Measurements from ENCODE around the gene WFS1.

The WFS1 gene

GRCh38 chr4:6316461-6317003 is 46.9 kb downstream of the WFS1 start:
- no peak for DNase-seq (ENCODE audit: extremely low read depth, low read depth)
- TF ChIP-seq, protein P1, sequence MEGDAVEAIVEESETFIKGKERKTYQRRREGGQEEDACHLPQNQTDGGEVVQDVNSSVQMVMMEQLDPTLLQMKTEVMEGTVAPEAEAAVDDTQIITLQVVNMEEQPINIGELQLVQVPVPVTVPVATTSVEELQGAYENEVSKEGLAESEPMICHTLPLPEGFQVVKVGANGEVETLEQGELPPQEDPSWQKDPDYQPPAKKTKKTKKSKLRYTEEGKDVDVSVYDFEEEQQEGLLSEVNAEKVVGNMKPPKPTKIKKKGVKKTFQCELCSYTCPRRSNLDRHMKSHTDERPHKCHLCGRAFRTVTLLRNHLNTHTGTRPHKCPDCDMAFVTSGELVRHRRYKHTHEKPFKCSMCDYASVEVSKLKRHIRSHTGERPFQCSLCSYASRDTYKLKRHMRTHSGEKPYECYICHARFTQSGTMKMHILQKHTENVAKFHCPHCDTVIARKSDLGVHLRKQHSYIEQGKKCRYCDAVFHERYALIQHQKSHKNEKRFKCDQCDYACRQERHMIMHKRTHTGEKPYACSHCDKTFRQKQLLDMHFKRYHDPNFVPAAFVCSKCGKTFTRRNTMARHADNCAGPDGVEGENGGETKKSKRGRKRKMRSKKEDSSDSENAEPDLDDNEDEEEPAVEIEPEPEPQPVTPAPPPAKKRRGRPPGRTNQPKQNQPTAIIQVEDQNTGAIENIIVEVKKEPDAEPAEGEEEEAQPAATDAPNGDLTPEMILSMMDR (IDR thresholded peaks at IDR 0.05; ENCODE audit: low read depth, low read length, missing control alignments) = no peak
- H3K4me3 ChIP-seq (replicated peaks; ENCODE audit: low read depth, low read length) = no peak overlapping the region

- DNase-seq (ENCODE audit: extremely low read depth, low read depth) = no peak
- H3K4me3 ChIP-seq (replicated peaks; ENCODE audit: low read depth, low read length) = no peak overlapping the region
- TF ChIP-seq, protein P1 (IDR thresholded peaks at IDR 0.05; ENCODE audit: low read depth, low read length, missing control alignments) = no peak
These were observed 48.6 kb downstream of the WFS1 start for GRCh38 chr4:6318206-6318605.

GRCh38 chr4:6319530-6320150 is 50.0 kb downstream of the WFS1 start:
- no peak overlapping the region for H3K4me3 ChIP-seq (replicated peaks; ENCODE audit: low read depth, low read length)
- TF ChIP-seq, protein P1 (IDR thresholded peaks at IDR 0.05; ENCODE audit: low read depth, low read length, missing control alignments) = no peak
- no peak for DNase-seq (ENCODE audit: extremely low read depth, low read depth)

GRCh38 chr4:6320663-6321062 is 51.0 kb downstream of the WFS1 start:
- H3K4me3 ChIP-seq (replicated peaks; ENCODE audit: low read depth, low read length) = no peak overlapping the region
- TF ChIP-seq, protein P1 (IDR thresholded peaks at IDR 0.05; ENCODE audit: low read depth, low read length, missing control alignments) = no peak
- no peak for DNase-seq (ENCODE audit: extremely low read depth, low read depth)

GRCh38 chr4:6321361-6321760 is 51.7 kb downstream of the WFS1 start:
- DNase-seq (ENCODE audit: extremely low read depth, low read depth) = no peak
- H3K4me3 ChIP-seq (replicated peaks; ENCODE audit: low read depth, low read length) = no peak overlapping the region
- TF ChIP-seq, protein P1 (IDR thresholded peaks at IDR 0.05; ENCODE audit: low read depth, low read length, missing control alignments) = no peak

GRCh38 chr4:6322067-6322760 is 52.6 kb downstream of the WFS1 start:
- no peak for DNase-seq (ENCODE audit: extremely low read depth, low read depth)
- TF ChIP-seq, protein P1 (IDR thresholded peaks at IDR 0.05; ENCODE audit: low read depth, low read length, missing control alignments) = no peak
- no peak overlapping the region for H3K4me3 ChIP-seq (replicated peaks; ENCODE audit: low read depth, low read length)

Data from HFF-Myc (cell line).